GM19351 (cell line): ENCODE data around the gene CAMKMT.

Experiments
- ATAC-seq: cut with Tn5 transposase; IDR thresholded peaks from one replicate; pipeline ENCODE4 v1.9.1; 2021; ENCODE audit warnings: mild to moderate bottlenecking, moderate library complexity; ENCODE audit not compliant: unreplicated experiment

The CAMKMT gene

DNA sequence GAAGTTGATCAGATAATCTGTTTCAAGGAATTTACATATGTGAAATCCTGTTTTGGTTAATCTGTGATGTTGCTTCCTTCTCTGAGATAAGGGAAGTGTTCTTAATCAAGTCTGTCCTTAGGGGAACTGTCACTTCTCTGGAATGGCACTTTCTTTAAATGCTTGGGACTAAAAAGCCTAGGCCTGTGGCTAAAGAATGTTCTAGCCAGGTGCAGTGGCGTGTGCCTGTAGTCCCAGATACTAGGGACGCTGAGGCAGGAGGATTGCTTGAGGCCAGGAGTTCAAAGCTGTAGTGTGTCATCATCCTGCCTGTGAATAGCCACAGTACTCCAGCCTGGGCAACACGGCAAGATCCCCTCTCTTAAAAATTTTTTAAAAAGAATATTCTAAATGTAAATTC, 362.2 kb downstream of the CAMKMT start:
- no peak for ATAC-seq

DNA sequence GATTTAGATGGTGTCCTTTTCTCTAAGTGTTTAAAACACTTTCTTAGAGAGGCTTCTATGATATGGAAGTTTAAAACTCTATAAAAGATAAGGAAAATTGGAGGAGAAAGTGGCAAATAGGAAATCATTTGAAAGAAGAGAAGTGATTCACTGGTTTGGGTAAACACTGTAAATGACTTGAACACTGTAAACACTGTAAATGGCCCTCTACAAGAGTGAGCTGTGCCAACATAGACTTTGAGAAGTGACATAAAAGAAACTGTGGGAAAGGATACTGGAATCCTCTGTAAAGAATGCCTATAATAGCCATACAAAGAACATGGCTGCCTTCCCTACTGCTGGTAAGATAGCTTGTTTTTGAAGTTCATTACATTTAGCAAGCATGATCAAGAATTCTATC, 368.8 kb downstream of the CAMKMT start:
- no peak for ATAC-seq

DNA sequence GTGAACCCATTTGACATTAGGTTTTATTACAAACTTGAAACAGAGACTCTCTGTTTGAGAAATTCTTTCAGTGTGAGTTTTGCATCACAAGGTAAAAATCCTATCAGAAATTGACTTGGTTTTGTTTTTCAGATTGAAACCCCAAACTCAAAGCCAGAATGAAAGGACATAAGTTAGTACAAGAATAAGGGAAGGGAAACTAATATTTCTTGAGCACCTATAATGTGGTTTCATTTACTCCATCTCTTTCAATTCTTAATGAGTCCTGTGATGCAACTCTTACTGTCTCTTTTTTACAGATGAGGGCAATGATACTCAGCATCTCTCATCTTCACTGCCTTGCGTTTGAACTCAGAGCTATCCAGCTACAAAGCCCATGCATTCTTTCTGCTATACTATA, 369.8 kb downstream of the CAMKMT start:
- ATAC-seq: peak; percentile 98

DNA sequence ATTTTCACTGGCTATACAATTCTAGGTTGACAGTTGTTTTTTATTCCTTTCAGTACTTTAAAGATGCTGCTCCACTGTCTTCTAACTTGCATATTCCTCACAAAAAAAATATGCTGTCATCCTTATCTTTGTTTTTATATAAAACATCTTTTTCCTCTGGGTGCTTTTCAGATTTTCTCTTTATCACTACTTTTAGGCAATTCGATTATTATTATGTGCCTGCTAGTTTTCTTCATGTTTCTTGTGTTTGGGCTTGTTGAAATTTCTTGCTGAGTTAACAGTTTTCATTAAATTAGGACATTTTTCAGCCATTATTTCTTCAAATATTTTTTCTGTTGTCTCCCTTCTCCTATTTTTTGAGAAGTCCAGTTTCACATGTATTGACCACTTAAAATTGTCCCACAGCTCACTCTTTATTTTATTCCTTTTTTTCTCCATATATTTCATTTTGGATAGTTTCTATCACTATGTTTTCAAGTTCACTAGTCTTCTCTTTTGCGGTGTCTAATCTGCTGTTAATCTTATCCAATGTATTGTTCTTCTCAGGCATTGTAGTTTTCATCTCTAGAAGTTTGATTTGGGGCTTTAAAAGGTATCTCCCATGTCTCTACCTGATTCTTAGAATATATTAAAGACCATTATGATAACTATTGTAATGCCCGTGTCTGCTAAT, 374.7 kb downstream of the CAMKMT start:
- ATAC-seq: no peak

DNA sequence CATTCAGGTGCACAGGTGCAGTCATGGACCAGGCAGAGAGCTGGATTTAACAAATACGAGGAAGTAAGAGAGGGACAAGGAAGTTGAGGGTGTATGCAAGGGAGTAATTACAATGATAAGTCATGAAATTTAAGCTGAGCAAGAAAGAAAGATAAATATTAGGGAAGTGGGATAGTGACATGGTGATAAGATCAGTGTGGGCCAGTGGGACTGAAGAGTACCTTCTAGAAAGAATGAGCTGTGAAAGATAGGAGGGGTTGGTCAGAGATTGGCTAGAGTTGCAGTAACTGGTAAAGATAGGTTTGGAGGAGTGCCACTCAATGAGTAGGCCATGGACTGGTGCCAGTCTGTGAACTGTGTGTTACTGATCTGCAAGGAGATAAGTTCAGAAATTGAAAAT, 378.9 kb downstream of the CAMKMT start:
- no peak for ATAC-seq

DNA sequence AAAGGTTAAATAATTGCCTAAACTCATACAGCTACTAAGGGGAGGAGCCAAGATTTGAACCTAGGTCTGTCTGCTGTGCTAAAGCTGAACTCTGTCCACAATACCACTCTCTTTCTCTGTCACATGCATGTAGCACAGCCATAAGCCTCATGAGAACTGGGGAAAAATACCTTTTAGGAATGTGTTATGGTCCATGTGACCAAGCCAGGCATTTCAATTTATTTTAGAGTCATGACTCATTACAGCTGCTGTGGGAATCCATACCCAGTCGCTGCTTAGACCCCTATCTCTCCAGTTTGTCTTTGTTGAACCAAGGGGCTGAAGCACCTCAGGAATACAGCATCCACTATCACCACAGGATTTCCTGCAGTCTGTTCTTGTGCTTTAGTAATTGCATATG, 379.8 kb downstream of the CAMKMT start:
- no peak for ATAC-seq

DNA sequence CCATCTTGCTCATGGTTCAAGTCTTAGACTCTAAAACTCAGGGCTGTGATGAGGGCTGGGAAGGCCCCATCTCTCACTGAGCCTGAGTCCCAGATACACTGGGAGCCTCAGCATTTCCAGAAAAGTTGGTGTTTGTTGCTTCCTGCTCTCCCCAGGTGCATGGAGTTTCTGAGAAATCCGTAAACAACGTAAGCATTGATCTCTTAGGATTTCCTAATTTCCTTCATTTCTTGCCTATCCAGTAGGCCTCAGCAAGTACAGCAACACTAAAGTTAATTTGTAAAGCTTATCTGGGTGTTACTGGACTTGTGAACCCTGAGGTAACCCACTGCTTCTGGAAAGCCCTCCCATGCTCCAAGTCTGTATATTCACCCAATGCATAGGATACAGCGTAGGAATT, 380.3 kb downstream of the CAMKMT start:
- ATAC-seq: no peak

DNA sequence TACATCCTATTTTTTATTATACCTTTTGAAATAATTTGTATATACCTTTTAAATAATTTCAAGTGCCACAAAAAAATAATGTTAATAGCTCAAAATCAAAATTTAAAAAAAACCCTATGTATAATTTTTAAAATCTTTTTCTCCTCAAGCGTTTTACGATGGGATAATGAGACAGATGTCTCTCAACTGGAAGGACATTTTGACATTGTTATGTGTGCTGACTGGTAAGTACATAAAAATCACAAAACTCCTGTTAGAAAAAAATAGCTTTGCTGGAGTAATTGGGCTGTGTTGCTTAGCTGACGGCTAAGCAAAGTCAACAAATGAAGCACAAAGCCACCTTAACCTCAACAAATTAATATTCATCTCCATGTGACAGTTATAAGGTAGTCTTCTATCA, 381.7 kb downstream of the CAMKMT start:
- ATAC-seq: no peak

DNA sequence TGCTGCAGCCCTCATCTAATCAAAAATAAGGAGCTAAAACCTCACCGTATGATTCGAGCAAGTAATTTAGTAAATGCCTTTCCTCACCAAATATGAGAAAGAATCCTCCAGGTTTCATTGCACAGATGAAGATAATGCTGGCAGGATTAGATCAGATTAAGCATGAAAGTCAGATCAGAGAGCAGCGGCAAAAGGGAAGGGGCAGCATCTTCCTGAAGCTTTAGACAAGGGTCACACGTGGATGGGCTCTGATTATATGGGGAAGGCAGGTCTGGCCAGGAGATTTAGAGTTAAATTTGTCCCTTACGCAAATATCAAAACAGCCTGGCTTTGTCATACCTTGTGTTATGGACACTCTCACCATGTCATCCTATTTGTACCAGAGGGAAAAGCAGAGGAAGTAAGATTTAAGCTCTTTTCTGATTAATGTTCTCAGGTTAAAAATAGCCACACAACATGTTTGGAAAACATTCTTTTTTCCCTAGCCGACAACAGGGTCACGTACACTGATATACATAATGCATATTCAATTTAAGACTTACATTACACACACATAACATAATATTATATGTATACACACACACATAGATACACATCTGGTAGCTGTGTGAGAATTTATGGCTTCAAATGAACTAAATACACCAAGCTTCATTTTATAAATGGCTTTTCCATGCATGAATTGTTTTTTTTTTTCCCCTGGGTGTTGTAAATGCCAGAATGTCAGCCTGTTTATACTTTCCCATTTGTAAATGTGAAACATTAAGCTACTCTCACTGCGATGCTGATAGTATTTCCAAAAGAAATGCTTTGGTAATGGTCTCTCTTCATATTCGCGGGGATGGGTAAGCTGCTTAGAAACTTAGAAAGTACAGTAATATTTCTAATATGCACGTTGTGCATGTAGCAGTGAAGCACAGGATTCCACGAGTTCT, 383.5 kb downstream of the CAMKMT start:
- ATAC-seq: no peak

DNA sequence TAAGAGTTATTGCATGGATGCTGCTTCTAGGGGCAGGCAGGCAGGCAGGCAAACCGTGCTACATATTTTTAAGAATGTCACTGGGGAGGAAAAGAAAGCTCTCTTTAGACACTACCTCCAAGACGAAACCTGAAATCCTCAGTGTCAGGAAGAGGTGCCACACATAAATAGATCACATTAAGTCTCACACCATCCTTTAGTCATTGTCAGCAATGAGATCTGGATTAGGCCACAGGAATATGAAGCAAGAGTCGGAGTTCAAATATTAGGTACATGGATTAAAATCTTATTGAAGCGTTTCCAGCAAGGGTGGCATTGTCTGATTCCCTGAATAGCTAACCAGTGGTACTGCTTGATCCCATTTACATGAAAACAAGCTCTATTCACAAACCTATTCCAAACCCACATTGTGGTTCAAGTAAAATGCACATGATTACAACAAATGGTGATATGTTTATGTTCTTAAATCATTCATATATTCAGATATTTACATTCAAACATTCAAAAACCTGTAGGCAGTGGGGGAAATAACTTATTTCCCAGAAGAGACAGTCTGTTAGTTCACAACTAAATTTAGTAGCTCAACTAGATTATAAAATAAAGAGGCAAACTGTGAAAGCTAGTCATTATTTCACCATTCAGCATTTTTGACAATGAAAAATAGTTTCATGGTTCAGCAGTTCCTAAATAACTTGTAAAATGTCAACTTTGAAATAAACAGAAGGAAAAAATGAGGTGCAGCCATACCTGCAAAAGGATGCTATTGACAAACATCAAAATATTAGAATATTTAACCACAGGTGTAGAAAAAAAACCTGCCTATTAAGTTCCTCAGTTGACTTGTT, 384.4 kb downstream of the CAMKMT start:
- ATAC-seq: no peak

DNA sequence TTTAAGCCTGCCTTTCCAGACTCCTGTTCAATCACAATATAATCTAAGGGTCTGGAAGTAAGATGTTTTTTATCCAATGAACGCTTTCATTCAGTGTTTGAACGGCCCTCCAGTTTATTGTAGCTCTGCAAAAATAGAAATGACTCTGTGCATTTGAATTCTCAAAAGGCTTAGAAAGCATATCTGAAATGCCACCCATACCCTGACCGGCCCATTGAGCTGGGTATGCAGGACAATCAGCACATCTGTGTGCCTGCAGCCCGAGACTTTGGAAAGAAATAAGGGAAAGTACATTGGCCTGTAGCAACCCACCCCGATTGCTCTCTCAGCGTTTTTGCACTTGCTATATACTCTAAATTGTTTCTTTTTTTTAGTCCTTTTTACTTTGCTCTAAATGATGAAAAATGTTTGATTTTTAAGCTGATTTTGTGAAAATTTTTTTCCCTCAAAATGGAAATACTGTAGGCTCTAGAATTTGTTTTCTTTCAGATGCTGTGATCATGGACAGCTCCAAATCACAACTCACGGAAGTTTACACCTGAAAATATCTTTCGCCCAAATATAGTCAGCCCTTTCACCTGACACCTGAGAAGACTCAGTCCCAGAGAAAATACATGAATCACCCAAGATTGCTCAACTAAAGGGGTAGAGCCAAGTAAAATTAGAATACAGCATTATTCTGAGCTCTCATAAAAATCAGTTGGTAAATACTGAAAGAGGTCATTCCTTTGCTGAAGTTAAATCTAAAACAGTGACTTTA, 385.3 kb downstream of the CAMKMT start:
- ATAC-seq: no peak

DNA sequence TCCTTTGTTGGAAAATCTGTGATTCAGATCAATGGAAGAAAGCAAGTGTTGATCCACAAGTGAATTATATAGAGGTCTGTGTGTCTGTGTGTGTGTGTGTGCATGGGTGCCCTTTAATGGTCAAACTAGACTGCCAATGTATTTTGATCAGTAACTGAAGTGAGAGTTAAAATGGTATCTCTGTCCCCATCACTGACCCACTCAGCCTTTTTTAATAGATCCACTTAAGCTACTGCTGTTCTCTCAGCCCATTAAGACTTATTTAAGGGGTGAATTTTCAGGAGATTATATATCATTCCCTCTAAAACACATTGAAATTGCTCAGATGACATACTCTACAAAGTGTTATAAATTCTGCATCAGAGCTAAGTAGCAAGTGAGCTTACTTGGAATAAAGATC, 386.0 kb downstream of the CAMKMT start:
- ATAC-seq: no peak

DNA sequence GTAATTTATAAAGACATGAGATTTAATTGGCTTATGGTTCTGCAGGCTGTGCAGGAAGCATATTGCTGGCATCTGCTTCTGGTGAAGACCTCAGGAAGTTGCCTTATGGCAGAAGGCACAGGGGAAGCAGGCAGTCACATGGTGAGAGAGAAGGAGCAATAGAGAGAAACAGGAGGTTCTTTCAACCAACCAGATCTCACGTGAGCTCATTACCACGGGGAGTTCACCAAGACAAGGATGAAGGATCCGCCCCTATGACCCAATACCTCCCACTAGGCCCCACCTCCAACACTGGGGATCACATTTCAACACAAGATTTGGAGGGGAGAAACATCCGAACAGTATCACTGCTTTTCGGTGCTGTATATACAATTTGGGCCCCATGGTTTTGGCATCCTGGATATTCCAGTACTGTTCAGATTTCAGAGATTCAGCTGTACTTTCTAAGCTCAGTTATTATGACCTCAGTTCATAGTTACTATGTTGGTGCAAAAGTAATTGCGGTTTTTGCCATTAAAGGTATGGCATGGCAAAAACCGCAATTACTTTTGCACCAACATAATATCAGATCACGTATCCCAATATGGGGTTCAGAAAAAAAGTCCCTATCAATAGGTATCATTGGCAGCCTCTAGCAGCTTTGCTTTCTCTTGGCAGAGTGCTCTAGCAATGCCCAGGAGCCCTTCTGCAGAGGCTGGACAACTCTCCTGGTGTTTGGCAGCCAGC, 390.2 kb downstream of the CAMKMT start:
- ATAC-seq: no peak

DNA sequence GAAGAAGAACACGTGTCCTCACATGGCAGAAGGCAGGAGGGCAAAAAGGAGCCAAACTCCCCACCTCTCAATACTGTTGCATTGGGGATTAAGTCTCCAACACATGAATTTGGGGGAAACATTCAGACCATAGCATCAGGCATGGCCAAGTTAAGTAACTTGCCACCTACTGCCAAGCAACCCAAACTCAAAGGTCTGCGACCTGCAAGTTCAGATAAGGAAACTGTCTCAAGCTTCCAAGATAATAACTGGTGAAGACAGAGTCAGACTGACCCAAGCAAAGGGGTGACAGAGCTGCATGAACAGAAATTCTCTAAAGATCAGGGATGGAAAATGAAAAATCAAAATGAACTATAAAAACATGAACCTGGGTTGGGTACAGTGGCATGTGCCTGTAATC, 391.0 kb downstream of the CAMKMT start:
- no peak for ATAC-seq

DNA sequence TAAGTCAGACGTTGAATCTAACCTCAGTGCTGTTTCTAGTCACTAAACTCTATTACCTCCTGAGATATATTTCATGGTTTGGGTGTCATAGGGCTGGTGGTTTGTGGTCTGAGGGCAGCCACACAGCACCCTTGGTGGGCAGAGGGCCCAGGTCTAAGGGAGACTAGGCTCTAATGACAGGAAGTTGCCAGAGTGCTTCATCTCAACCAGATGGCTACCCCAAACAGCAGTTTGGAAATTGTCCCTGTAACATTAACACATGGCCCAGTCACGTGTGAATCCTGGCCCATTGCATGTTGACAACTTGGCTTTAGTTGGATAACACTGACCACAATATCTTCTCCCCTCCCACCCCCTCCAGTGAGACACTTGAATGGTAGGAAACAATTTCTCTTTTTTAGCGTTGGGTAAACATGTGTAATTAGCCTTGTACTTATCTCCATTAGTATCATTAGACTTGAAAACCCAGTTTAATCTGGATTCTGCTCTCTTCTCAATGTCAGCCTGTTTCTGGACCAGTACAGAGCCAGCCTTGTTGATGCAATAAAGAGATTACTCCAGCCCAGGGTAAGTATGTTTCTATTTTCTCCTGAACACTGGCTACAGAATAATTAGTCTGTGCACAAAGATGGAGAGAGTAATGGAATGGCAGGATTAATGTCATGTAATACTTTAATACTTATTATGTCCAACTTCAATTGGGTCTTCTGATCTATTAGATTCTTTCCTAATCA, 392.0 kb downstream of the CAMKMT start:
- no peak for ATAC-seq

DNA sequence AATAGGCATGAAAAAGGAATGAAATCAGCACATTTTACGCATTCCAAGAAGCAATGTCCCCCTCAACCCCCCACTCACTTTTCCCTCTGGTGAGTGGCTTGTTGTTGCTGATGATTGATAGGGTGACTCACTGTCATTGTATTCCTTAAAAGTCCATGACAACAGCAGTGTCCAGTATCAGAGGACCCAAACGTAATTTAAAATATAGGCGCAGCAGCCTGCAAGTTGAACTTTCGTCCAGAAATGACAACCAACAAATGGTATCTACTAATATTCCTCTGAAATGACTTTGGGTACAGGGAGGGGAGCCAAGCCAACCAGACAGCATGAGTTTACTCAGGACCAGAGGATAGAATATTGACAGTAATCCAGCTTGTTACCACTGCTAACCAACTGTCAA, 396.8 kb downstream of the CAMKMT start:
- ATAC-seq: no peak

DNA sequence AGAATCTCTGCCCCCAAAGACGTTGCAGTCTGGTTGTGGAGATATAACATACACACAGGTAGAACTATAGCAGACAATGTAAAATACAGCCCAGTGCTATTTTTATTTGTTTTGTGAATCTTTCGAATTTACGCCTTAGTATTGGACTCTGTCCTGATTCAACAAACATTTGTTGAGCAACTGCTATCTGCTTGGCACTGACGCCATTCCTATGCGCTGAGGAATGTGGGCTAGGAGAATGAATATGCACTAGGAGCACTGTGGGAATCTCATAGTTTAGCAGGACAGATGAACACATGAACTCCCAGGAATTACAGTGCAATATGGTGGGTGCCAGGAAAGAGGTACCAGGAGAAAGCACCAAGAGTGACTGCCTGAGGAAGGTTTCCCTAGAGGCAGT, 398.1 kb downstream of the CAMKMT start:
- no peak for ATAC-seq

DNA sequence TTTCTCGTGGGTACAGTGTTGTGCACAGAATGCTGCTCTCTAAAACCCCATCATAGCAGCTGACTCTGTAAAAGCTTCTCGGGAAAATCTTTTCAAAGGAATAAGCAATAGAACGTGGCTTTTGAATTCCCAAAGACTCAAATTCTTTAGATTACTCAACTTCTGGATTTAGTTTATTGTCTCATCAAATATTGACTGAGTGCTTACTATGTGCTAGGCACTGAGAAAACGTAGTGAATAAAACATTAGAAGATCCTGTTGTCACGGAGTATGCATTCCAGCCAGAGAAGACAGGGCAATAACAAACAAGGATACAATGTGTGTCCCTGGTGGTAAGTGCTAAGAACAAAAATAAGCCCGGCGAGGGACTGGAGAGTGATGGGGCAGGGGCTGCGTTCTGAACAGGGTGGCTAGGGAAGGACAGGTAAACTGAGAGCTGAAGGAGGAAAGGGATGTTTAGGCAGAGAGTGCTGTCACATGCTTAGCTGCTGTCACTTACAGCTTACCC, 401.6 kb downstream of the CAMKMT start:
- ATAC-seq: no peak

DNA sequence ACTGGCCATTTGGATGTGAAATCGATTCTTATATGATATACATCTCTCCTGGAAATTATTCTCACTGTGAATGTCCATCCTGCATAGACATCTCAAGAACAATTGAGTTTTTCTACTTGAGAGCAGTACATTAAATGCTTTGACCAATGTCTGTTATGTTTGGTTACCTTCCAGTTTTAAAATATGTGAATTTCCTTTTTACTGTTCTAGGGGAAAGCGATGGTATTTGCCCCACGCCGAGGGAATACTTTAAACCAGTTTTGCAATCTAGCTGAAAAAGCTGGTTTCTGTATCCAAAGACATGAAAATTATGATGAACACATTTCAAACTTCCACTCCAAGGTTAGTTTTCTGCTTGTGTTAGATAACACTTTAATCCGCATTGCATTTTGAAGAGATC, 404.5 kb downstream of the CAMKMT start:
- no peak for ATAC-seq
